Measurements from ENCODE around the gene COLQ.

COLQ gene

DNA sequence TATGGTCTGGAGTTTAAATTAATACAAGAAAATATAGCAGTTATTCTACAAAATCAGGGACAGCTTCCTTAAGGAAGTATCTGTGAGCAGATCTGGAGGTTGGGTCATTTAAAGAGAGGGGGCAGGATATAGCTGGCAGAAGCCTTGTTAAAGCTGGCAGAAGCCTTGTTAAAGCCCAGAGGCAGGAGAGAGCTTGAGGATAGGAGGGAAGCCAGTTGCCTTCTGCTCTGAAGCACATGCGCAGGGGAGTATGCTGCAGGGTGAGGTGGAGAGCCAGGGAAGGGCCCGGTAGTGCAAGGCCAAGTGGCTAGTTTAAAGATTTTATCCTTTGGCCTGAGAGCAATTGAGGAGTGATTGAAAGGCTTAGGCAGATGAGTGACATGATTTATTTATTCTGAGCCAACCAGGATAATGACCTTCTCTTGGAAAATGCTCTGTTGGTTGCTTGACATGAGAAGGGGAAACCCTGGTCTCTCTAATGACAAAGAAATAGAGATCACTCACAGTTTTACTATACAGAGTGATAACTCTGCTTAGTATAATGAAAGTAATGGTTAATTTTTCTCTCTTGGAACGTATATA, 90.2 kb downstream of the COLQ start:
- Histone ChIP-seq H3K4me3 (no peak overlapping the region), H3K27ac (no peak overlapping the region)
- DNase-seq (ENCODE audit: low spot score), result no peak
- TF ChIP-seq, protein P1, sequence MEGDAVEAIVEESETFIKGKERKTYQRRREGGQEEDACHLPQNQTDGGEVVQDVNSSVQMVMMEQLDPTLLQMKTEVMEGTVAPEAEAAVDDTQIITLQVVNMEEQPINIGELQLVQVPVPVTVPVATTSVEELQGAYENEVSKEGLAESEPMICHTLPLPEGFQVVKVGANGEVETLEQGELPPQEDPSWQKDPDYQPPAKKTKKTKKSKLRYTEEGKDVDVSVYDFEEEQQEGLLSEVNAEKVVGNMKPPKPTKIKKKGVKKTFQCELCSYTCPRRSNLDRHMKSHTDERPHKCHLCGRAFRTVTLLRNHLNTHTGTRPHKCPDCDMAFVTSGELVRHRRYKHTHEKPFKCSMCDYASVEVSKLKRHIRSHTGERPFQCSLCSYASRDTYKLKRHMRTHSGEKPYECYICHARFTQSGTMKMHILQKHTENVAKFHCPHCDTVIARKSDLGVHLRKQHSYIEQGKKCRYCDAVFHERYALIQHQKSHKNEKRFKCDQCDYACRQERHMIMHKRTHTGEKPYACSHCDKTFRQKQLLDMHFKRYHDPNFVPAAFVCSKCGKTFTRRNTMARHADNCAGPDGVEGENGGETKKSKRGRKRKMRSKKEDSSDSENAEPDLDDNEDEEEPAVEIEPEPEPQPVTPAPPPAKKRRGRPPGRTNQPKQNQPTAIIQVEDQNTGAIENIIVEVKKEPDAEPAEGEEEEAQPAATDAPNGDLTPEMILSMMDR (IDR thresholded peaks at IDR 0.05), result no peak

DNA sequence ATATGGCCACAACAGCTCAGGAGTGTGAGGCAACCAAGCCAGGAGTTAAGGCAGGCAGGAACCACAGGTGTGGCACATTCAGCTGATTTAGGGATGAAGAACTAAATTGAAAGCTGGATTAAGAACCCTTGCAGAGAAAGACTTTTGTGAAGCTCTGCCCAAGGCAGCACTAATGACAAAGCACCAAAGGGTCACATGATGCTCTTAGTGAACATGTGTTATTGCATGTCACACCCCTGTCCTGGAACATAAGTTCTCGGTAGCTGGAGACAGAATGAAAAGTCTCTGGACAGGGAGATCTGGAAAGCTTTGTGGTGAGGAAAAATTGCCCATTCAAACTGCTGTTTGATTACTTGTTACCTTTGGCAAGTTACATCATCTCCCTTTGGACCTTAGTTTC, 90.9 kb downstream of the COLQ start:
- no peak overlapping the region for H3K4me3 ChIP-seq
- no peak for DNase-seq (ENCODE audit: low spot score)
- TF ChIP-seq, protein P1 (IDR thresholded peaks at IDR 0.05), result no peak
- H3K27ac ChIP-seq, result no peak overlapping the region

DNA sequence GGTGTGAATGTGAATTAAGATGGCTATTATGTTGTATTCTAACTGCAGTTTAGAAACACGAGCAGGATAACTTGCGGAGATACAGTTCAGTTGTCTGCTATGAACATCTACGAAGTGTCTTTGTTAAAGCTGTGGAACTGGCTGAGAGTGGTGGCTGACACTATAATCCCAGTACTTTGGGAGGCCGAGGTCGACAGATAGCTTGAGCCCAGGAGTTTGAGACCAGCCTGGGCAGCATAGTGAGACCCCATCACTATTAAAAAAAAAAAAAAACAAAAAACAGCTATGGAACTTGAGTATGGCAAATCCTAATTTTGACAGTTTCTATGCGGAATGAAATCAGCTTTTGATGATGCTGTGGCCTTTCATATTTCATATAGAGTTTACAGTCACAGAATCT, 92.4 kb downstream of the COLQ start:
- TF ChIP-seq, protein P1 (IDR thresholded peaks at IDR 0.05), result no peak
- DNase-seq (ENCODE audit: low spot score), result no peak
- H3K27ac ChIP-seq, result peak overlapping the region in 1 of 2 donors; percentile 91
- peak overlapping the region; percentile 99 for H3K4me3 ChIP-seq

DNA sequence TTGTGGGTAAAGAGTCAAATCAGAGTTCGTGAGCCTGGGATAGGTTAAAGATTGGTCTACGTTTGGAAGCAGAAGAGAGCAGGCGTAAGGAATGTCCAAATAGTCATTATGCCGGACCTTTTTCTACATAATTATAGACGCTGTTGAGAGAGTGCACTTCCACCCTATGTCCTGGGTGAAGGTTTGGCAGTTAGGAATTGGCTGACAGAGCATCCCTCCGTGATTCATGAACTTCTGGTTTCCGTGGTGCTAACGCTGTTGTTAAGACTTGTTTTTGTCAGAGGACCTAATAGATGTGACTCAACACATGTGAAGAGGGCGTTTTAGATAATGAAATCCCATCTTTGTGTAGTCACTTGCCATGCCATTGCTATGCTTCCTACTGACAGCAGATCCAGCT, 93.0 kb downstream of the COLQ start:
- H3K27ac ChIP-seq, result peak overlapping the region; percentile 80 to 91
- DNase-seq (ENCODE audit: low spot score), result no peak
- H3K4me3 ChIP-seq, result peak overlapping the region; percentile 99
- TF ChIP-seq, protein P1 (IDR thresholded peaks at IDR 0.05), result no peak

DNA sequence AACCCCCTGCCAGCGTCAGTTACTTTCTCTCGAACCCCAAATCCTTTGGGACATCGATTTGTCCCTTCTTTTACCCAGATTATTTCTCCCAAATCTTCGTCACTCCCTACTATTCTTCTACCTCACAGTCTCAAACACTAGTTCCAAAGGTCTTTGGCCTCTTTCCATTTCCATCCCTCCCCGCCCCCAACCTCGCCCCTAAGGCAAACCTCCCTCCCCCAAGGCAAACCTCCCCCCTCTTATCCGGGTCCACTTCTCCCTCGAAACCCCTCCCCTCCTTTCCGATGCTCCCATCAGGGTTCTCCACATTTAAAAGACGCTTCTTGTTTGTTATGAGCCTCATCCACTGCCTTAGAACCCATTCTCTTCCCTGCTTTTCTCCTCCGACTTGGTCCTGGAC, 93.5 kb downstream of the COLQ start:
- Histone ChIP-seq H3K27ac (peak overlapping the region; percentile 80 to 91), H3K4me3 (peak overlapping the region; percentile 99)
- TF ChIP-seq, protein P1 (IDR thresholded peaks at IDR 0.05), result no peak
- no peak for DNase-seq (ENCODE audit: low spot score)

DNA sequence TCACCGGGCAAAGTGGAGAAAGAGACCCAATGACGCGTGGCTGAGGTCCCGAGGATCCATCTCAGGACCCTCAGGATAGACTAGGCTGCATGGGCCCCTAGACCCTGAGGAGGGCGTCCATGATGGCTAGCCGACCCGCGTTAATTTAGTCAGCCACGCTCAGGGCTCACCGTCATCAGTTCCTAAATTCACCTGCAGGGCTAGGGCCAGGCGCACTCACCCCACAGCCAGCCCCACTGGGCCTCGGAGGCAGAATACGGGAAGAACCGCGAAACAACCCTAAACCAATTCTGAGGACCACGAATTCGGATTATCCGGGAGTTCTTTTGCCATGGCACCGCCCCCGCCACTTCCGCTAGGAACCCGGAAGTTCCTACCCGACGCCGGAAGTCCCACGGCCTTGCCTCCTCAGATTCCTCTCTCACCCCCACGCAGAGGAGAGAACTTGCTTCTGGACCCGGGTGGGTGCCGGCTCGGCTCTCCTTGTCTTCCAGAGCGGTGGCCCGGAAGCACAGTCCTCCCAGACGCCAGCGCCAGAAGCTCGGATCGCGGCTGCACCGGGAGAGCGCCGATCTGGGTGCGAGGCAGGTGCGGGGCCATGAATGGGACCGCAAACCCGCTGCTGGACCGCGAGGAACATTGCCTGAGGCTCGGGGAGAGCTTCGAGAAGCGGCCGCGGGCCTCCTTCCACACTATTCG, 94.2 kb downstream of the COLQ start, which contains the start of the genes EAF1 and METTL6:
Gene EAF1, plus strand, starts transcription at position 417 of the 699 bp plus-strand sequence. Its CDS starts 182 bp downstream, at position 599.
Gene METTL6, minus strand, starts transcription at position 363 of the 699 bp plus-strand sequence. CDS start 1,033 bp downstream, outside the sequence.
- H3K4me3 ChIP-seq, result peak within 1 kb of the TSS; percentile 99
- peak within 1 kb of the TSS; percentile 80 to 91 for H3K27ac ChIP-seq
- peak; percentile 86 for DNase-seq (ENCODE audit: low spot score)
- TF ChIP-seq, protein P1 (IDR thresholded peaks at IDR 0.05), result peak; percentile 14

Data from coronary artery (tissue), 2 donors.